ENCODE measurements around the gene MSTN. TPM values are rescaled to one million over a fixed set of nuclear protein-coding genes. Genes with fewer than 3 reads are reported as not detected.

The MSTN gene
- total and polyA plus RNA-seq, 2 donors (not counting 3 experiments of a cell fraction or from before 2014, with no cell fraction given), result 0.04 TPM; not detected in 1

DNA sequence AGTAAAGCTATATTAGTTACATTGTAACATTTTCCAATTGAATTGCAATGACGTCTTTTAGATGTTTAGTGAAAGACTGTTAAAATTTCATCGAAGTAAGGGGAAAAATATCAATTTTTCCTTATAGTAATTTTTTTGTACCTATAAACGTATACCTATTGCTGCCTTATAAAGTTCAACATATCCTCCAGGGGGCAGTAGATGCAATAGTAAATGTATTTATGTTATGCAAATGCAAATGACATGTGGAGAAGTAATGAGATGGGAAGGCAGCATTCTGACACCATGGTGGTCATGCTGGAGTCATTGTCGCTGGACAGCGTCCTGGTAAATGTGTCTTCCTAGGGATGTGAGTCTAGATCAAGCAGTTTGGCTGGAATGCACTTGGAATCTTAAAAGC, 38.7 kb downstream of the MSTN start:
- intact Hi-C loops (cut with micrococcal nuclease), result no loop called here
- no TSS peak for BruUV-seq (replicated peaks)
- Histone ChIP-seq H3K4me3 (replicated peaks in 1 of 3; ENCODE audit: insufficient read depth in 1 of 3, low read depth in 1 of 3, low read length in 3 of 3) (no peak overlapping the region), H3K79me2 (ENCODE audit: control insufficient read depth, insufficient read depth, low read length) (no peaks in the 10 kb centered on the region), H3K9me1 (replicated peaks; ENCODE audit: control insufficient read depth, extremely low read depth, insufficient read depth, low read length) (no peaks in the 10 kb centered on the region), H3K36me3 (ENCODE audit: control insufficient read depth in 2 of 2, extremely low read depth in 1 of 2, insufficient read depth in 2 of 2, low read length in 2 of 2) (no peaks in the 10 kb centered on the region), H4K20me1 (replicated peaks; ENCODE audit: control insufficient read depth, extremely low read depth, insufficient read depth, low read length) (no peaks in the 10 kb centered on the region), H3K27me3 (ENCODE audit: control insufficient read depth in 2 of 2, insufficient read depth in 2 of 2, low read length in 2 of 2) (peaks cover 5 to 16% of the 10 kb centered on the region in 2 experiments), H3K9me3 (replicated peaks; ENCODE audit: control insufficient read depth, insufficient read depth, low read length) (no peaks in the 10 kb centered on the region), H3K4me1 (ENCODE audit: control insufficient read depth, extremely low read depth, insufficient read depth, low read length) (no peaks in the 10 kb centered on the region), H2AFZ (ENCODE audit: low read depth, low read length) (no peak overlapping the region), H3K9ac (replicated peaks; ENCODE audit: extremely low read depth, insufficient read depth, low read length) (no peak overlapping the region), H3K4me2 (ENCODE audit: insufficient read depth, low read length) (no peak overlapping the region), H3K27ac (ENCODE audit: insufficient read depth, low read depth, low read length) (no peak overlapping the region)
- ChIA-PET POLR2A (no interaction called here), CTCF (interaction anchor here (0.6 to 4.2 kb wide), 11 partner anchors 10 to 659 kb away, joined by 3 to 21 read pairs (median 4); no protein-coding TSS in a partner anchor)
- DNase-seq (ENCODE audit: low read depth, low spot score) (peak; percentile 64), FAIRE-seq (peak; percentile 59)
- no peak for TF ChIP-seq POLR2A (IDR thresholded peaks at IDR 0.05; ENCODE audit: low read depth, low read length)
- TF ChIP-seq, protein P1, sequence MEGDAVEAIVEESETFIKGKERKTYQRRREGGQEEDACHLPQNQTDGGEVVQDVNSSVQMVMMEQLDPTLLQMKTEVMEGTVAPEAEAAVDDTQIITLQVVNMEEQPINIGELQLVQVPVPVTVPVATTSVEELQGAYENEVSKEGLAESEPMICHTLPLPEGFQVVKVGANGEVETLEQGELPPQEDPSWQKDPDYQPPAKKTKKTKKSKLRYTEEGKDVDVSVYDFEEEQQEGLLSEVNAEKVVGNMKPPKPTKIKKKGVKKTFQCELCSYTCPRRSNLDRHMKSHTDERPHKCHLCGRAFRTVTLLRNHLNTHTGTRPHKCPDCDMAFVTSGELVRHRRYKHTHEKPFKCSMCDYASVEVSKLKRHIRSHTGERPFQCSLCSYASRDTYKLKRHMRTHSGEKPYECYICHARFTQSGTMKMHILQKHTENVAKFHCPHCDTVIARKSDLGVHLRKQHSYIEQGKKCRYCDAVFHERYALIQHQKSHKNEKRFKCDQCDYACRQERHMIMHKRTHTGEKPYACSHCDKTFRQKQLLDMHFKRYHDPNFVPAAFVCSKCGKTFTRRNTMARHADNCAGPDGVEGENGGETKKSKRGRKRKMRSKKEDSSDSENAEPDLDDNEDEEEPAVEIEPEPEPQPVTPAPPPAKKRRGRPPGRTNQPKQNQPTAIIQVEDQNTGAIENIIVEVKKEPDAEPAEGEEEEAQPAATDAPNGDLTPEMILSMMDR (IDR thresholded peaks at IDR 0.05; ENCODE audit: extremely low read depth in 1 of 2, insufficient read depth in 1 of 2, low read depth in 1 of 2, low read length in 2 of 2), result peak; percentile 42 to 54
- dilution Hi-C loops (cut with MboI; ENCODE audit: extremely low pct_ligation_motif_present, low sequenced_read_pairs), result no loop called here

DNA sequence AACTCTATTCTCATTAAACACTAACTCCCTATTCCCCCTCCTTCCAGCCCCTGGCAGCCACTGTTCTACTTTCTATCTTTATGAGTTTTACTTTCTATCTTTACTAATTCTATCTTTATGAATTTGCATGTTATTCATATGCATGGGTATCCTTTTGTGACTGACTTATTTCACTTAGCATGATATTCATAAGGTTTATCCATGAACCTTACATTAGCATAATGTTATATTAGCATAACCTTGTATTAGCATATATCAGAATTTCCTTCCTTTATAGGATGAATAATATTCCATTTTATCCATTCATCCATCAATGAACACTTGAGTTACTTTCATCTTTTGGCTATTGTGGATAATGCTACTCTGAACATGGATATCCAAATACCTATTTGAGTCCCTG, 41.8 kb downstream of the MSTN start:
- Histone ChIP-seq H3K4me3 (replicated peaks in 1 of 3; ENCODE audit: insufficient read depth in 1 of 3, low read depth in 1 of 3, low read length in 3 of 3) (no peak overlapping the region), H3K4me1 (ENCODE audit: control insufficient read depth, extremely low read depth, insufficient read depth, low read length) (no peaks in the 10 kb centered on the region), H3K4me2 (ENCODE audit: insufficient read depth, low read length) (no peak overlapping the region), H3K9me3 (replicated peaks; ENCODE audit: control insufficient read depth, insufficient read depth, low read length) (no peaks in the 10 kb centered on the region), H3K36me3 (ENCODE audit: control insufficient read depth in 2 of 2, extremely low read depth in 1 of 2, insufficient read depth in 2 of 2, low read length in 2 of 2) (no peaks in the 10 kb centered on the region), H4K20me1 (replicated peaks; ENCODE audit: control insufficient read depth, extremely low read depth, insufficient read depth, low read length) (no peaks in the 10 kb centered on the region), H3K9ac (replicated peaks; ENCODE audit: extremely low read depth, insufficient read depth, low read length) (no peak overlapping the region), H3K79me2 (ENCODE audit: control insufficient read depth, insufficient read depth, low read length) (no peaks in the 10 kb centered on the region), H3K27me3 (ENCODE audit: control insufficient read depth in 2 of 2, insufficient read depth in 2 of 2, low read length in 2 of 2) (peaks cover 5 to 13% of the 10 kb centered on the region in 2 experiments), H3K27ac (ENCODE audit: insufficient read depth, low read depth, low read length) (no peak overlapping the region), H3K9me1 (replicated peaks; ENCODE audit: control insufficient read depth, extremely low read depth, insufficient read depth, low read length) (no peaks in the 10 kb centered on the region), H2AFZ (ENCODE audit: low read depth, low read length) (no peak overlapping the region)
- TF ChIP-seq POLR2AphosphoS5 (IDR thresholded peaks at IDR 0.05; ENCODE audit: insufficient read depth, low read depth, low read length) (no peak), MYC (IDR thresholded peaks at IDR 0.05; ENCODE audit: low read depth, low read length) (no peak), JUN (IDR thresholded peaks at IDR 0.05; ENCODE audit: borderline replicate concordance, insufficient read depth, insufficient read length, low read depth) (no peak), FOS (IDR thresholded peaks at IDR 0.05; ENCODE audit: borderline replicate concordance, insufficient read depth, low read length) (no peak)
- ChIA-PET POLR2A (no interaction called here), CTCF (no interaction called here)
- dilution Hi-C loops (cut with MboI; ENCODE audit: extremely low pct_ligation_motif_present, low sequenced_read_pairs) (no loop called here), intact Hi-C loops (cut with micrococcal nuclease) (no loop called here)
- BruUV-seq (replicated peaks), result no TSS peak
- no peak for FAIRE-seq
- DNase-seq (ENCODE audit: low read depth, low spot score), result no peak

All from endothelial cell of umbilical vein (primary cell).